Stimulated activated CD4-positive, alpha-beta T cell treated with anti-CD3 and anti-CD28 coated beads, Interleukin-15, amount 100 ng/mL, for 48 hours (primary cell): ENCODE data around the gene USH1G.
"Not testable (repeated sequence)": the region's sequence is repeated elsewhere in the genome, so short reads cannot be mapped to it uniquely, and the experiment has no call there.

Experiments used
- DNase-seq, 2 donors: peaks; one replicate each; pipeline ENCODE4 v3.0.0-alpha.2; 2020; ENCODE audit warnings: low read depth in 2 of 2

The USH1G gene

GRCh38 chr17:74875155-74875976 is 47.7 kb downstream of the USH1G start:
- DNase-seq: no peak

- no peak for DNase-seq
Observed at GRCh38 chr17:74874615-74875037, 48.4 kb downstream of the USH1G start.

GRCh38 chr17:74873874-74874614 is 49.0 kb downstream of the USH1G start:
- no peak for DNase-seq

GRCh38 chr17:74873037-74873873 is 49.8 kb downstream of the USH1G start:
- peak; percentile 98 for DNase-seq

- DNase-seq: no peak
Observed at GRCh38 chr17:74872313-74873036, 50.6 kb downstream of the USH1G start, which contains the start of gene FDXR. TSS of gene FDXR (minus strand) at chr17:74872994. CDS start at chr17:74872944, 50 bp downstream.

- no peak for DNase-seq
Observed at GRCh38 chr17:74871356-74872076, 51.5 kb downstream of the USH1G start.

GRCh38 chr17:74870512-74870911 is 52.5 kb downstream of the USH1G start:
- DNase-seq: no peak

GRCh38 chr17:74870028-74870427 is 53.0 kb downstream of the USH1G start:
- not testable (repeated sequence) for DNase-seq

- no peak for DNase-seq
Observed at GRCh38 chr17:74868908-74869255, 54.2 kb downstream of the USH1G start.

- DNase-seq: no peak
Observed at GRCh38 chr17:74868251-74868907, 54.7 kb downstream of the USH1G start.

- no peak for DNase-seq
Observed at GRCh38 chr17:74866198-74866835, 56.7 kb downstream of the USH1G start.
